Ammon's horn (tissue), 1 donor: ENCODE measurements around the gene NTF3.
"Not testable (repeated sequence)": the region's sequence is repeated elsewhere in the genome, so short reads cannot be mapped to it uniquely, and the experiment has no call there.

Source experiments
- DNase-seq: peaks from one replicate; pipeline ENCODE4 v3.0.0-alpha.2; 2016; ENCODE audit warnings: low spot score

Gene NTF3

GRCh38 chr12:5534426-5535199, 102.7 kb downstream of the NTF3 start:
- no peak for DNase-seq

GRCh38 chr12:5535541-5535940, 103.6 kb downstream of the NTF3 start:
- DNase-seq, result no peak

DNA sequence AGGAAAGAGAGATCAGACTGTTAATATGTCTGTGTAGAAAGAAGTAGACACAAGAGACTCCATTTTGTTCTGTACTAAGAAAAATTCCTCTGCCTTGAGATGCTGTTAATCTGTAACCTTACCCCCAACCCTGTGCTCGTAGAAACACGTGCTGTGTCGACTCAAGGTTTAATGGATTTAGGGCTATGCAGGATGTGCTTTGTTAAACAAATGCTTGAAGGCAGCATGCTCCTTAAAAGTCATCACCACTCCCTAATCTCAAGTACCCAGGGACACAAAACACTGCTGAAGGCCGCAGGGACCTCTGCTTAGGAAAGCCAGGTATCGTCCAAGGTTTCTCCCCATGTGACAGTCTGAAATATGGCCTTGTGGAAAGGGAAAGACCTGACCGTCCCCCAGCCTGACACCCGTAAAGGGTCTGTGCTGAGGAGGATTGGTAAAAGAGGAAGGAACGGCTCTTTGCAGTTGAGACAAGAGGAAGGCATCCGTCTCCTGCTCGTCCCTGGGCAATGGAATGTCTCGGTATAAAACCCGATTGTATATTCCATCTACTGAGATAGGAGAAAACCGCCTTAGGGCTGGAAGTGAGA, 105.2 kb downstream of the NTF3 start:
- not testable (repeated sequence) for DNase-seq

- no peak for DNase-seq
Observed at GRCh38 chr12:5537771-5538170, 105.9 kb downstream of the NTF3 start.
